Fibroblast of the aortic adventitia (primary cell): ENCODE data around the gene DCLK1. TPM values are rescaled to one million over a fixed set of nuclear protein-coding genes. Genes with fewer than 3 reads are reported as not detected.

Experiments used
- DNase-seq: peaks from one replicate; pipeline ENCODE4 v3.0.0-alpha.2; 2010; ENCODE audit warnings: low read depth
- H3K4me3 ChIP-seq: 2 replicates; pipeline ENCODE4 v1.5.1; 2011; ENCODE audit warnings: low read depth, mild to moderate bottlenecking, control low read depth, low read length, moderate library complexity
- total RNA-seq: library from RNA; depleted of rRNA; stranded (reverse); fragments of >200 nt; gene quantifications from 2 replicates; pipeline ENCODE4 v1.2.3, GENCODE V29; 2012; ENCODE audit warnings: low replicate concordance
- TF ChIP-seq, protein P1 (sequence below): IDR thresholded peaks from 2 replicates; pipeline ENCODE4 v1.5.1; 2011; ENCODE audit warnings: mild to moderate bottlenecking, low read length, control low read depth, inconsistent platforms; ENCODE audit not compliant: insufficient read depth

Gene DCLK1
- total RNA-seq, 1 donor, result 80.0 TPM

DNA sequence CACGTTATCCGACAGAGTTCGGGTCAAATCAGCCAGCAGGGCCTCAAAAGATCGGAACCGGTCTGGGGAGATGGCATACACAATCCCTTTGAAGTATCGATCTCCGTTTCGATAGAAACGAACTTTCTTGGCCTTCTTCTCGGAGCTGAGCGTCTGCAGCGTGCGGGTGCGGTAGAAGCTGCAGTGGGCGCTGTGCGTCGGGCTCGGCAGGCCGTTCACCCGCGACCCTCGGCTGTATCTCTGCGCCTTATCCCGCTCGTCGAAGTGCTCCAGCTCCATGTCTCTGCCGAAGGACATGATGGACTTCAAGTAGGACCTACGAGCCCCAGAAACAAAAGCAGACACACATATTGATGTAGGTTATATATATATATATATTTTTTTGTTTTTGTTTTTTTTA, 5.3 kb downstream of the DCLK1 start:
- no peak for DNase-seq
- no peak overlapping the region for H3K4me3 ChIP-seq
- TF ChIP-seq, protein P1, sequence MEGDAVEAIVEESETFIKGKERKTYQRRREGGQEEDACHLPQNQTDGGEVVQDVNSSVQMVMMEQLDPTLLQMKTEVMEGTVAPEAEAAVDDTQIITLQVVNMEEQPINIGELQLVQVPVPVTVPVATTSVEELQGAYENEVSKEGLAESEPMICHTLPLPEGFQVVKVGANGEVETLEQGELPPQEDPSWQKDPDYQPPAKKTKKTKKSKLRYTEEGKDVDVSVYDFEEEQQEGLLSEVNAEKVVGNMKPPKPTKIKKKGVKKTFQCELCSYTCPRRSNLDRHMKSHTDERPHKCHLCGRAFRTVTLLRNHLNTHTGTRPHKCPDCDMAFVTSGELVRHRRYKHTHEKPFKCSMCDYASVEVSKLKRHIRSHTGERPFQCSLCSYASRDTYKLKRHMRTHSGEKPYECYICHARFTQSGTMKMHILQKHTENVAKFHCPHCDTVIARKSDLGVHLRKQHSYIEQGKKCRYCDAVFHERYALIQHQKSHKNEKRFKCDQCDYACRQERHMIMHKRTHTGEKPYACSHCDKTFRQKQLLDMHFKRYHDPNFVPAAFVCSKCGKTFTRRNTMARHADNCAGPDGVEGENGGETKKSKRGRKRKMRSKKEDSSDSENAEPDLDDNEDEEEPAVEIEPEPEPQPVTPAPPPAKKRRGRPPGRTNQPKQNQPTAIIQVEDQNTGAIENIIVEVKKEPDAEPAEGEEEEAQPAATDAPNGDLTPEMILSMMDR, result no peak

DNA sequence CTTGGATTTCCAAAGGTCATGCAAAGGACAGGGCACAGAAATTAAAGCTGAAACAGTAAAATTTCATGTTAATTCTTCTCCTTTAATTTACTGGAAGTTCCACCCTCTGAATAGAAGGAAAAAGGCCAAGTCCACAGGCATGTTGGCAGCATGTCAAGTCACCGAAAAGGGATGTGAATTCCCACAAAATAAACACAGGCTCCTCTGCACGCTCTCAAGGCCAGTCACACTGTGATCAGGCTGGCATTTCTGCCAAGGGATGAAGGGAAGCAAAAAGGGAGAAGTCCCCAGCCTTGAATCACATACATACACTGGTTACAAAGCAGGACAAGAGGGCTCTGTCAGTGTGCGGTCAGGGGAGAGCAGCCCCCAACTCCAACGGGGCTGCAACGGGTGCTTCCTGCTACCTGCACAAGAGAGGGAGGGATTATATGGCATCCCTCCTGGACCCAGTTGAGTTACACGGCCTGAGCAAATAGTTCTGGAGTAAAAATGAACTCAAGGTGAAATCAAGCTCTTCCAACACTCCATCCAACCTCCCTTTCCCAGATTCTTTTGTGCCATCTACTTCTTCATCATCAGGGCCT, 6.9 kb downstream of the DCLK1 start:
- TF ChIP-seq, protein P1, result no peak
- peak; percentile 94 for DNase-seq
- H3K4me3 ChIP-seq, result no peak overlapping the region

DNA sequence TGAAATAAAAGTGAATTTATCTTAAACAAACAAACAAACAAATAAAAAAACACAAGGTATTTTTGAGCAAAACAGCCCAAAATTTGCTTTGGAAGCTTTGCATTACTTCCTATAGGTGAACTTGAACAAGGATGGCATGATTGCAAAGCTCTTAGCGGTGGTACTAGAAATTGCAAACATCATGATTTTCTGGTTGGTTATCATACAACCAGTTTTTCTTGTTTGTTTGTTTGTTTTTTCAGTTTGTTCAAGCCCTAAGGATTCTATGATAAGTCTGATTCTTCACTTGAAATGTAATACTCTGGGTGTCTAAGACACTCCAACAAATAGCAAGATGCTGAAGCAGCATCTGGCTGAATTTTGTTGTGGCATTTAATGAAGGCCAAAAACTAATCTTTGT, 15.9 kb downstream of the DCLK1 start:
- TF ChIP-seq, protein P1, result no peak
- DNase-seq, result no peak
- no peak overlapping the region for H3K4me3 ChIP-seq

DNA sequence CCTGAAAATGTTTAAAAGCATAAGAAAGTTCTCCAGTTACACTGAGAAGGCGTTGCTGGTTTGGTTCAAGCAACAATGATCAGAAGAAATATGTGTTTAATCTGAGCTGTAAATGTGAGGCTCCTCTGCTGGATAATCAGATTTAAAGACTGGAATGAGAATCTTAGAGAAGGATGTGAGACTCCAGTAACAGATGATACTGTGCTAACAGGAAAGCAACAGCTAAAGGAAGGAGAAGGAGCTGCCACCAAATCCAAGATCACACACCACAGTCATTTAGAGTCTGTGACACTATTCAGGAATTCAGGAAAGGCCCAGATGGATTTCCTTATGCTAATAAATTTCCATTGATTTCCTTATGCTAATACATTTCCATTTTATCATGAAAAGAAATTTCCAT, 16.9 kb downstream of the DCLK1 start:
- H3K4me3 ChIP-seq, result no peak overlapping the region
- TF ChIP-seq, protein P1, result no peak
- DNase-seq, result no peak

DNA sequence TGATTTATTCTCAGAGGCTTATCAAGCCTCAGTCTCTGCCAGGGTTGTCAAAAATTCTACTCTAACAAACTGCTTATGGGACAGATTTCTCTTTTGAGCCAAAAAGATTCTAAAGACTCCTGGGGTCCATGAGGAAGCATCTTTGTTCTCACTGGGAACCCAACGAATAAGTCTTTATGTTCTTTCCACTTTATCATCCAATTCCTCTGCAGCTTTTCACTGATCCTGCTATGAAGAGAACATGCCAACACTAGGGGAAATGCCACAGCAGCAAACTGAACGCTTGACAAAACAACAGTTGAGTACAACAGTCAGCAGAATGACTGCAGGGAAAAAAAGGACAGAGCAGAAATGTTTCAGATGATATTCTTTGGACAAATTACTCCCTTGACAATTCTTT, 22.2 kb downstream of the DCLK1 start:
- TF ChIP-seq, protein P1, result no peak
- no peak overlapping the region for H3K4me3 ChIP-seq
- DNase-seq, result no peak

DNA sequence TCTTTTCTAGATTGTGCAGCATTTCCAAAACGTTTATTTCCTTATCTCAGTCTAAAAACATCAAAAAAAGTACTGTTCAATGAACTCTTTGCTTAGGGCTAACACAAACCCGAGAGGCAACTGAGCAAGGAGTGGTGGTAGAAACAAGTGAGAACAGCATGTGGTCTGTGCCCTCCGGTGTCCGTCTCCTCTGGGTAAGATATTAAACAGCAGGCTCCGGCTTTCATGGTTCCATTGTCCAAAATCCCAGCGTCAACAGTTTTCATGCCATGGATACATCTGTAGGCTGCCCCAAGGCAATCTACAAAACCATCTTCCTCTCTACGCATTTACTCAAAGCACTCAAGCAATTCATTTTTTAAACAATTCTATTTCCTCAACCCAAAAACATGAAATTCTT, 22.8 kb downstream of the DCLK1 start:
- TF ChIP-seq, protein P1, result no peak
- DNase-seq, result no peak
- H3K4me3 ChIP-seq, result no peak overlapping the region

DNA sequence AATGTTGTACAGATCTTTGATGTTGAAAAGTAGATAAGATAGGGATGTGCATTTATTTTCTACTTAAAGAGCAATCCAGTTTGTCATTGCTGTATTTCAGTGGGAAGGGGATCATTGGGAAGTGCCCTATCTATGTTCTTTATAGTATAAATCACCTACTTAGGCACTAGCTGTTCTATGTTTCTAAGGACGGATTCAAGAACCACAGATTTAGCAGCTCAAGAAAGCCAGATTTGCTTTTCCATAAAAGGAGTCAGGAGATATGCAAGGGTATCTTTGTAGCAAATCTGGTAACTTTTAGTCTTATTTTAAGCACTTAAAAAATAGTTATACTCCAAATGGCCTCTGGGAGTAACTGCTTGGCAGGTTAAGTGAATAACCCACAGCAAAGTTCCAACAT, 23.7 kb downstream of the DCLK1 start:
- no peak for DNase-seq
- TF ChIP-seq, protein P1, result no peak

More for the DNA sequence above, 23.7 kb downstream of the DCLK1 start:
- H3K4me3 ChIP-seq, result no peak overlapping the region
